ENCODE measurements around the gene F7.

- TF ChIP-seq CTCF (IDR thresholded peaks at IDR 0.05) (no peak), POLR2AphosphoS5 (IDR thresholded peaks at IDR 0.05; ENCODE audit: low read depth, low read length) (no peak), TCF7L2 (IDR thresholded peaks at IDR 0.05; ENCODE audit: low read depth, low read length) (no peak), SIN3A (IDR thresholded peaks at IDR 0.05; ENCODE audit: borderline replicate concordance, insufficient read depth, low read depth, low read length) (no peak)
- TF ChIP-seq, protein P1, sequence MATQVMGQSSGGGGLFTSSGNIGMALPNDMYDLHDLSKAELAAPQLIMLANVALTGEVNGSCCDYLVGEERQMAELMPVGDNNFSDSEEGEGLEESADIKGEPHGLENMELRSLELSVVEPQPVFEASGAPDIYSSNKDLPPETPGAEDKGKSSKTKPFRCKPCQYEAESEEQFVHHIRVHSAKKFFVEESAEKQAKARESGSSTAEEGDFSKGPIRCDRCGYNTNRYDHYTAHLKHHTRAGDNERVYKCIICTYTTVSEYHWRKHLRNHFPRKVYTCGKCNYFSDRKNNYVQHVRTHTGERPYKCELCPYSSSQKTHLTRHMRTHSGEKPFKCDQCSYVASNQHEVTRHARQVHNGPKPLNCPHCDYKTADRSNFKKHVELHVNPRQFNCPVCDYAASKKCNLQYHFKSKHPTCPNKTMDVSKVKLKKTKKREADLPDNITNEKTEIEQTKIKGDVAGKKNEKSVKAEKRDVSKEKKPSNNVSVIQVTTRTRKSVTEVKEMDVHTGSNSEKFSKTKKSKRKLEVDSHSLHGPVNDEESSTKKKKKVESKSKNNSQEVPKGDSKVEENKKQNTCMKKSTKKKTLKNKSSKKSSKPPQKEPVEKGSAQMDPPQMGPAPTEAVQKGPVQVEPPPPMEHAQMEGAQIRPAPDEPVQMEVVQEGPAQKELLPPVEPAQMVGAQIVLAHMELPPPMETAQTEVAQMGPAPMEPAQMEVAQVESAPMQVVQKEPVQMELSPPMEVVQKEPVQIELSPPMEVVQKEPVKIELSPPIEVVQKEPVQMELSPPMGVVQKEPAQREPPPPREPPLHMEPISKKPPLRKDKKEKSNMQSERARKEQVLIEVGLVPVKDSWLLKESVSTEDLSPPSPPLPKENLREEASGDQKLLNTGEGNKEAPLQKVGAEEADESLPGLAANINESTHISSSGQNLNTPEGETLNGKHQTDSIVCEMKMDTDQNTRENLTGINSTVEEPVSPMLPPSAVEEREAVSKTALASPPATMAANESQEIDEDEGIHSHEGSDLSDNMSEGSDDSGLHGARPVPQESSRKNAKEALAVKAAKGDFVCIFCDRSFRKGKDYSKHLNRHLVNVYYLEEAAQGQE (IDR thresholded peaks at IDR 0.05; ENCODE audit: insufficient read depth in 1 of 2, low read depth in 2 of 2, low read length in 1 of 2), result no peak
Observed at GRCh38 chr13:113169277-113170272, 64.0 kb downstream of the F7 start.

All from Panc1 (cell line).